GM18502 (cell line): Measurements from ENCODE around the gene ISM1.

Source experiments
- ATAC-seq: cut with Tn5 transposase; IDR thresholded peaks from one replicate; pipeline ENCODE4 v1.9.1; 2021; ENCODE audit warnings: mild to moderate bottlenecking; ENCODE audit not compliant: unreplicated experiment, poor library complexity

Gene ISM1

GRCh38 chr20:13277663-13278295, 56.7 kb downstream of the ISM1 start:
- no peak for ATAC-seq

GRCh38 chr20:13278812-13279570, 57.9 kb downstream of the ISM1 start:
- no peak for ATAC-seq

- ATAC-seq: no peak
These were observed 59.7 kb downstream of the ISM1 start for GRCh38 chr20:13280609-13281324.

- ATAC-seq: no peak
These were observed 63.1 kb downstream of the ISM1 start for GRCh38 chr20:13283869-13284829.

GRCh38 chr20:13284830-13285229, 63.8 kb downstream of the ISM1 start:
- ATAC-seq: no peak

GRCh38 chr20:13285408-13285807, 64.3 kb downstream of the ISM1 start:
- ATAC-seq: no peak

GRCh38 chr20:13286052-13286451, 65.0 kb downstream of the ISM1 start:
- ATAC-seq: no peak

- ATAC-seq: no peak
These were observed 65.5 kb downstream of the ISM1 start for GRCh38 chr20:13286607-13287006.

- ATAC-seq: no peak
These were observed 67.3 kb downstream of the ISM1 start for GRCh38 chr20:13288357-13288756.

- ATAC-seq: no peak
These were observed 68.0 kb downstream of the ISM1 start for GRCh38 chr20:13289031-13289430.

GRCh38 chr20:13290724-13291123, 69.7 kb downstream of the ISM1 start:
- ATAC-seq: no peak

GRCh38 chr20:13291157-13291556, 70.1 kb downstream of the ISM1 start:
- no peak for ATAC-seq

- ATAC-seq: no peak
These were observed 71.3 kb downstream of the ISM1 start for GRCh38 chr20:13292201-13292885.

GRCh38 chr20:13294522-13294921, 73.4 kb downstream of the ISM1 start:
- ATAC-seq: no peak

GRCh38 chr20:13295637-13296036, 74.6 kb downstream of the ISM1 start:
- ATAC-seq: no peak

- no peak for ATAC-seq
These were observed 75.0 kb downstream of the ISM1 start for GRCh38 chr20:13296070-13296469.

GRCh38 chr20:13297147-13297899, 76.2 kb downstream of the ISM1 start:
- ATAC-seq: no peak

GRCh38 chr20:13298692-13299373, 77.8 kb downstream of the ISM1 start:
- no peak for ATAC-seq
